Effector memory CD8-positive, alpha-beta T cell (primary cell): ENCODE data around the gene HJV.
"Not testable (repeated sequence)": the region's sequence is repeated elsewhere in the genome, so short reads cannot be mapped to it uniquely, and the experiment has no call there.

ENCODE experiments used
- ATAC-seq: fragments of 150-1000 bp; cut with Tn5 transposase; replicated peaks from 2 replicates; pipeline ENCODE4 v1.10.0; 2021; ENCODE audit warnings: mild to moderate bottlenecking, moderate library complexity
- DNase-seq, 3 experiments: peaks; one replicate each; pipeline ENCODE4 v3.0.0; 2021
- H3K27ac Mint-ChIP-seq, 2 donors: one replicate each; pipeline ENCODE4 v1.8.0; 2022; ENCODE audit warnings: mild to moderate bottlenecking in 2 of 2, mixed read lengths in 2 of 2, moderate library complexity in 2 of 2
- H3K27me3 Mint-ChIP-seq, 2 donors: one replicate each; pipeline ENCODE4 v1.8.0; 2022; ENCODE audit warnings: mixed read lengths in 2 of 2
- H3K36me3 Mint-ChIP-seq: one replicate; pipeline ENCODE4 v1.8.0; 2022; ENCODE audit warnings: mild to moderate bottlenecking, moderate library complexity, mixed read lengths; ENCODE audit not compliant: insufficient read depth
- H3K4me1 Mint-ChIP-seq, 2 donors: one replicate each; pipeline ENCODE4 v1.8.0; 2022; ENCODE audit warnings: low read depth in 2 of 2, mixed read lengths in 2 of 2
- H3K4me3 Mint-ChIP-seq, 2 donors: one replicate each; pipeline ENCODE4 v1.8.0; 2022; ENCODE audit warnings: mild to moderate bottlenecking in 2 of 2, mixed read lengths in 2 of 2, moderate library complexity in 2 of 2
- H3K9me3 Mint-ChIP-seq, 2 donors: one replicate each; pipeline ENCODE4 v1.8.0; 2022; ENCODE audit warnings: mixed read lengths in 2 of 2

HJV gene

DNA sequence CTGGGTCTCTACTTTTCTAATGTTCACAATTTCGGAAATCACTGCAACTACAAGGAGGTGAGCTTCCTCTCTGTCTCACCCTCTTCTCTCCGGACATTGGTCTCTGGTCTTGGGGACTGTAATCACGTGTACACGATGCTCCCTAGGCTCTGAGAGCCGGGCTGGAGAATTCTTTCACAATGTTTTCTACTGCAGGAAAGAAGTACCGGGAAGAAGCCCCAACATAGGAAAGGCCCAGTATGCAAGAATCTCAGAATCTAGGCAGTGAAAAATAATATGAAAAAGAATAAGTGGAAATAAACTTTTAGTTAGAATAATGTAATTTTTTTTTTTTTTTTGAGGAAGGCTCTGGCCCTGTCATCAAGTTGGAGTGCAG, 13.5 kb upstream of the HJV start:
- no peak for DNase-seq
- Mint-ChIP-seq H3K36me3 (peaks cover 58% of the 10 kb centered on the region), H3K27ac (peak overlapping the region; percentile 100), H3K9me3 (no peaks in the 10 kb centered on the region), H3K27me3 (peaks cover 0 to 9% of the 10 kb centered on the region in 2 donors), H3K4me1 (peaks cover 30 to 37% of the 10 kb centered on the region in 2 donors), H3K4me3 (peak overlapping the region; percentile 97 to 99)
- ATAC-seq = no peak

GRCh38 chr1:146032631-146033219, 11.2 kb upstream of the HJV start:
- peak overlapping the region in 1 of 2 donors; percentile 8 for H3K4me3 Mint-ChIP-seq
- no peak for DNase-seq
- H3K27ac Mint-ChIP-seq = no peak overlapping the region
- peaks cover 35% of the 10 kb centered on the region for H3K36me3 Mint-ChIP-seq
- H3K4me1 Mint-ChIP-seq = peaks cover 23 to 24% of the 10 kb centered on the region in 2 donors
- peaks cover 0 to 12% of the 10 kb centered on the region in 2 donors for H3K27me3 Mint-ChIP-seq
- no peaks in the 10 kb centered on the region for H3K9me3 Mint-ChIP-seq
- no peak for ATAC-seq

- no peak for ATAC-seq
- no peak for DNase-seq
- Mint-ChIP-seq H3K9me3 (no peaks in the 10 kb centered on the region), H3K36me3 (peaks cover 26% of the 10 kb centered on the region), H3K4me3 (no peak overlapping the region), H3K27me3 (peaks cover 0 to 6% of the 10 kb centered on the region in 2 donors), H3K27ac (no peak overlapping the region), H3K4me1 (peaks cover 10 to 12% of the 10 kb centered on the region in 2 donors)
Measured at GRCh38 chr1:146031476-146031875, 9.9 kb upstream of the HJV start.

DNA sequence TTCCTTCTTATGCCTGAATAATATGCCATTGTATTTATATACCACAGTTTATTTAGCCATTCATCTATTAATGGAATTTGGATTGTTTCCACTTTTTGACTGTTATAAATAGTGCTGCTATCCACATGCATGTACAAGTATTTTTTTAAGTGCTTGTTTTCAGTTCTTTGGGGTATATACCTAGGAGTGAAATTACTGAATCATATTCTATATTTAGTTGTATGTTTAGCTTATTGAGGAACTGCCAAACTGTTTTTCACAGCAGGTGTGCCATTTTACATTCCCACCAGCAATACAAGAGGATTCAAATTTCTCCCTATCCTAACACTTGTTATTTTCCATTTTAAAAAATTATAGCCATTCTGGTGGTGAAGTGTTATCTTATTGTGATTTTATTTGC, 7.6 kb upstream of the HJV start:
- Mint-ChIP-seq H3K4me1 (no peaks in the 10 kb centered on the region), H3K27ac (no peak overlapping the region), H3K27me3 (peaks cover 0 to 20% of the 10 kb centered on the region in 2 donors), H3K9me3 (no peaks in the 10 kb centered on the region), H3K36me3 (peaks cover 3% of the 10 kb centered on the region), H3K4me3 (no peak overlapping the region)
- ATAC-seq = no peak
- no peak for DNase-seq

DNA sequence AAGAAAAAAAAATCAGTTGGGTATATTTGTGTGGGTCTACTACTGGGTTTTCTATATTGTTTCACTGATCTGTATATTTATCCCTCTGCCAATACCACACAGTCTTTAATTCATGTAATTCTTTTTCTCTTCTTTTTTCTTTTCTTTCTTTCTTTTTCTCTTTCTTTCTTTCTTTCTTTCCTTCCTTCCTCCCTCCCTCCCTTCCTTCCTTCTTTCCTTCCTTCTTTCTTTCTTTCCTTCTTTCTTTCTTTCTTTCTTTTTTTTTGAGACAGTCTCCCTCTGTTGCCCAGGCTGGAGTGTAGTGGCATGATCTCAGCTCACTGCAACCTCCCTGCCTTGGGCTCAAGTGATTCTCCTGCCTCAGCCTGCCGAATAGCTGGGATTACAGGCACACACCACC, 5.1 kb upstream of the HJV start:
- peaks cover 14 to 26% of the 10 kb centered on the region in 2 donors for H3K27me3 Mint-ChIP-seq
- not testable (repeated sequence) for H3K36me3 Mint-ChIP-seq, DNase-seq, H3K9me3 Mint-ChIP-seq, ATAC-seq, H3K4me3 Mint-ChIP-seq, H3K27ac Mint-ChIP-seq, H3K4me1 Mint-ChIP-seq

DNA sequence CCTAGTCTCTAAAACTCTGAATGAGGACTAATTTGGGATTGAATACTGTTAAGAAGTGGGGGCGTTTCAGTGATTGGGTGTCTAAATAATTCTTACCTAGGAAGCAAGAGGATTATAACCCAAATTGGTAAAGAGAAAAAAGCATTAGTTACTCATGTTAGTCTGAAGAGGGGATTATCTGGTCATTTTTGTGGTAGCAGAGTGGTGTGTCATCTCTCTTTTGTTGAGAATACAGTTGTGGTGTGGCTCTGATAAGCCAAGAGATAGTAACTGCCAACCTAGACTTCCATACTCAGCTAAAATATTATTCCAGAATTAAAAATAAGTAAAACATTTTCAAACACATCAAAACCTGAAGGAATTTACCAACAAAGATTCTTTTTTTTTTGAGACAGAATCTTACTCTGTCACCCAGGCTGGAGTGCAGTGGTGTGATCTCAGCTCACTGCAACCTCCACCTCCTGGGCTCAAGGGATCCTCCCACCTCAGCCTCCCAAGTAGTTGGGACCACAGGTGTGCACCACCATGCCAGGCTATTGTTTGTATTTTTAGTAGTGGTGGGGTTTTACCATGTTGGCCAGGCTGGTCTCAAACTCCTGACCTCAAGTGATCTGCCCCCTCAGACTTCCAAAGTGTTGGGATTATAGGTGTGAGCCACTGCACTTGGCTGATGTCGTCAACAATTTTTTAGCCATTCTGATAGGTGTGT, 4.4 kb upstream of the HJV start:
- peaks cover 22 to 33% of the 10 kb centered on the region in 2 donors for H3K27me3 Mint-ChIP-seq
- H3K27ac Mint-ChIP-seq, H3K4me1 Mint-ChIP-seq, H3K36me3 Mint-ChIP-seq, H3K4me3 Mint-ChIP-seq, DNase-seq, ATAC-seq, H3K9me3 Mint-ChIP-seq: not testable (repeated sequence)

- ATAC-seq (no peak), DNase-seq (no peak)
- H3K27ac Mint-ChIP-seq = no peak overlapping the region
- H3K27me3 Mint-ChIP-seq = peaks cover 52 to 59% of the 10 kb centered on the region in 2 donors
- H3K4me3 Mint-ChIP-seq = no peak overlapping the region
- peaks cover 3% of the 10 kb centered on the region for H3K36me3 Mint-ChIP-seq
- peaks cover 7% of the 10 kb centered on the region in 2 donors for H3K4me1 Mint-ChIP-seq
- H3K9me3 Mint-ChIP-seq = no peaks in the 10 kb centered on the region
Measured at GRCh38 chr1:146022403-146023127, 1.0 kb upstream of the HJV start.

DNA sequence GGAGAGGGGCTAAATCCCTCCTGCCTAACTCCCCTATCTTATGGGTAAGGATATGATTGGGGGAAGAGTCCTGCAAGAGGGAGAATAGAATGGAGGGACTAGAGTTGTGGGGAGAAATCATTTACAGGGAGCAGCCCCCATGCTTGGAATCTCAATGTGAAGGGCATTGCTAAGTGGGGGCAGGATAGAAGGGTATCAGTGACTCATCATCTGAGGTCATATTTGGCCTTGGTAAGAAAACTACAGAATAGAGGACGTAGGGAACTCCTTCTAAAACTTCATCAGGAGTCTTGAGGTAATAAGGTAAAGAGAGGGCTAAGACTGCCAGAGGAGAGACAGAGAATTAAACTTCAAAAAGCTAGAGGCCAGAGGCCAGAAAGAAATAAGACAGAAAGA, 487 bp downstream of the HJV start:
- H3K36me3 Mint-ChIP-seq = no peaks in the 10 kb centered on the region
- no peak overlapping the region for H3K4me3 Mint-ChIP-seq
- peaks cover 59 to 60% of the 10 kb centered on the region in 2 donors for H3K27me3 Mint-ChIP-seq
- ATAC-seq = no peak
- peaks cover 7% of the 10 kb centered on the region in 2 donors for H3K4me1 Mint-ChIP-seq
- DNase-seq = no peak
- no peaks in the 10 kb centered on the region for H3K9me3 Mint-ChIP-seq
- H3K27ac Mint-ChIP-seq = no peak overlapping the region

- ATAC-seq (no peak), DNase-seq (no peak)
- Mint-ChIP-seq H3K27me3 (peaks cover 56 to 60% of the 10 kb centered on the region in 2 donors), H3K4me3 (peak overlapping the region in 1 of 2 donors; percentile 33), H3K4me1 (peaks cover 7% of the 10 kb centered on the region in 2 donors), H3K27ac (no peak overlapping the region), H3K9me3 (no peaks in the 10 kb centered on the region), H3K36me3 (no peaks in the 10 kb centered on the region)
Measured at GRCh38 chr1:146020058-146021049, 1.2 kb downstream of the HJV start.

- H3K4me1 Mint-ChIP-seq = peaks cover 7% of the 10 kb centered on the region in 2 donors
- no peak for DNase-seq
- H3K4me3 Mint-ChIP-seq = peak overlapping the region in 1 of 2 donors; percentile 33
- no peaks in the 10 kb centered on the region for H3K9me3 Mint-ChIP-seq
- no peak overlapping the region for H3K27ac Mint-ChIP-seq
- H3K27me3 Mint-ChIP-seq = peaks cover 47 to 60% of the 10 kb centered on the region in 2 donors
- H3K36me3 Mint-ChIP-seq = no peaks in the 10 kb centered on the region
- ATAC-seq = peak; percentile 27
Measured at GRCh38 chr1:146019231-146020057, 2.1 kb downstream of the HJV start.

GRCh38 chr1:146016891-146017290, 4.6 kb downstream of the HJV start:
- no peak for ATAC-seq
- no peaks in the 10 kb centered on the region for H3K36me3 Mint-ChIP-seq
- peaks cover 42 to 48% of the 10 kb centered on the region in 2 donors for H3K27me3 Mint-ChIP-seq
- H3K4me3 Mint-ChIP-seq = no peak overlapping the region
- DNase-seq = no peak
- H3K9me3 Mint-ChIP-seq = no peaks in the 10 kb centered on the region
- peaks cover 12 to 13% of the 10 kb centered on the region in 2 donors for H3K4me1 Mint-ChIP-seq
- H3K27ac Mint-ChIP-seq = no peak overlapping the region

GRCh38 chr1:146013559-146013922, 8.0 kb downstream of the HJV start:
- Mint-ChIP-seq H3K36me3 (no peaks in the 10 kb centered on the region), H3K27ac (no peak overlapping the region), H3K4me1 (peaks cover 4 to 5% of the 10 kb centered on the region in 2 donors), H3K27me3 (peaks cover 8 to 18% of the 10 kb centered on the region in 2 donors), H3K9me3 (no peaks in the 10 kb centered on the region), H3K4me3 (no peak overlapping the region)
- ATAC-seq (no peak), DNase-seq (no peak)
